Astrocyte of the cerebellum (primary cell): Measurements from ENCODE around the gene LAMA2.

ENCODE experiments used
- DNase-seq: peaks from one replicate; pipeline ENCODE4 v3.0.0-alpha.2; 2011; ENCODE audit warnings: low read depth
- H3K4me3 ChIP-seq: 2 replicates; pipeline ENCODE4 v1.5.1; 2011; ENCODE audit warnings: mild to moderate bottlenecking, low read depth, low read length, moderate library complexity
- CTCF ChIP-seq: IDR thresholded peaks from 2 replicates; pipeline ENCODE4 v1.5.1; 2012; ENCODE audit warnings: low read length, low read depth, moderate library complexity, mild to moderate bottlenecking; ENCODE audit errors: missing control alignments
- in situ Hi-C: cut with HindIII; loops from 2 replicates; pipeline ENCODE4 v1.10.0; 2017; ENCODE audit warnings: low sequenced_read_pairs

The LAMA2 gene

GRCh38 chr6:129359811-129360681 is 477.1 kb downstream of the LAMA2 start:
- no peak overlapping the region for H3K4me3 ChIP-seq
- in situ Hi-C loops = no loop called here
- DNase-seq = no peak
- no peak for TF ChIP-seq CTCF

GRCh38 chr6:129360682-129360955 is 477.7 kb downstream of the LAMA2 start:
- in situ Hi-C loops = no loop called here
- H3K4me3 ChIP-seq = no peak overlapping the region
- TF ChIP-seq CTCF = no peak
- DNase-seq = no peak

- in situ Hi-C loops = no loop called here
- no peak overlapping the region for H3K4me3 ChIP-seq
- no peak for DNase-seq
- TF ChIP-seq CTCF = no peak
Observed at GRCh38 chr6:129364037-129364436, 481.1 kb downstream of the LAMA2 start.

- in situ Hi-C loops = no loop called here
- no peak for TF ChIP-seq CTCF
- H3K4me3 ChIP-seq = no peak overlapping the region
- DNase-seq = no peak
Observed at GRCh38 chr6:129364767-129365166, 481.8 kb downstream of the LAMA2 start.

- no peak for TF ChIP-seq CTCF
- H3K4me3 ChIP-seq = no peak overlapping the region
- no peak for DNase-seq
- in situ Hi-C loops = no loop called here
Observed at GRCh38 chr6:129368076-129368475, 485.1 kb downstream of the LAMA2 start.

GRCh38 chr6:129368970-129369369 is 486.0 kb downstream of the LAMA2 start:
- in situ Hi-C loops = no loop called here
- TF ChIP-seq CTCF = no peak

More at GRCh38 chr6:129368970-129369369, 486.0 kb downstream of the LAMA2 start:
- no peak overlapping the region for H3K4me3 ChIP-seq
- DNase-seq = no peak
